Heart right ventricle (tissue), 16 donors: ENCODE data around the gene EYS. TPM values are rescaled to one million over a fixed set of nuclear protein-coding genes. Genes with fewer than 3 reads are reported as not detected.

Experiments used
- ATAC-seq, 8 donors: fragments of 200-7000 bp; cut with Tn5 transposase; one replicate each; pipeline ENCODE4 v1.9.1; 2020; ENCODE audit warnings: mild to moderate bottlenecking in 8 of 8, moderate library complexity in 8 of 8, moderate number of reproducible peaks in 1 of 8
- DNase-seq, 2 donors: peaks; one replicate each; pipeline ENCODE4 v3.0.0-alpha.2; 2020
- H3K27ac ChIP-seq, 10 donors: fragments of 200-600 bp; sonication (generic) in 2 of 10; one replicate each; pipeline versions ENCODE4 v1.5.0 to v1.8.0; 2020 to 2022; ENCODE audit warnings: mild to moderate bottlenecking in 3 of 10
- H3K27me3 ChIP-seq, 7 donors: fragments of 200-600 bp; one replicate each; pipeline ENCODE4 v1.8.0; 2021 to 2022; ENCODE audit warnings: mild to moderate bottlenecking in 2 of 7
- H3K36me3 ChIP-seq, 9 donors: fragments of 200-600 bp; sonication (generic) in 1 of 9; one replicate each; pipeline versions ENCODE4 v1.5.0 to v1.8.0; 2020 to 2022; ENCODE audit warnings: mild to moderate bottlenecking in 2 of 9
- H3K4me1 ChIP-seq, 9 donors: fragments of 200-600 bp; sonication (generic) in 1 of 9; one replicate each; pipeline versions ENCODE4 v1.5.0 to v1.8.0; 2020 to 2022; ENCODE audit warnings: mild to moderate bottlenecking in 4 of 9
- H3K4me3 ChIP-seq, 10 donors: fragments of 200-600 bp; sonication (generic) in 2 of 10; one replicate each; pipeline versions ENCODE4 v1.5.0 to v1.8.0; 2020 to 2022; ENCODE audit warnings: mild to moderate bottlenecking in 7 of 10, moderate library complexity in 2 of 10
- H3K9me3 ChIP-seq, 11 donors: fragments of 200-600 bp in 10 of 11; sonication (generic) in 2 of 11; one replicate each; pipeline versions ENCODE4 v1.5.0 to v1.8.0; 2013 to 2022; ENCODE audit warnings: mild to moderate bottlenecking in 2 of 11, control low read depth in 1 of 11, moderate library complexity in 1 of 11
- WGBS, 2 donors: extraction: QIAGEN DNeasy Blood & Tissue Kit; methylation state at CpG; one replicate each; pipeline ENCODE4 v1.1.7; 2013; ENCODE audit warnings: inconsistent platforms in 1 of 2; 5-methylcytosine and 5-hydroxymethylcytosine counted together
- intact Hi-C, 10 donors: fragments of 100-400 bp; cut with DNase I; formaldehyde crosslinking; loops; one replicate each; pipeline versions ENCODE4 v1.11.1 to v1.14.2; 2022
- polyA plus RNA-seq, 2 donors: library from polyadenylated mRNA; stranded (reverse); fragments of 200-250 nt; gene quantifications; one replicate each; pipeline ENCODE4 v1.2.3, GENCODE V29; 2013
- total RNA-seq, 10 donors: library from RNA; stranded (reverse); fragmentation: NEBNext Ultra II Directional in 3 of 10; extraction: Animal tissue kit (Norgen Biotek cat#: 25700) in 3 of 10; gene quantifications; one replicate each; pipeline versions ENCODE4 v1.2.1 to v1.2.4, GENCODE V29; 2021 to 2023
- TF ChIP-seq, protein P1 (sequence below), 9 donors: fragments of 200-600 bp; sonication (generic) in 2 of 9; IDR thresholded peaks; one replicate each; pipeline versions ENCODE4 v1.5.0 to v1.8.0; 2021 to 2022; ENCODE audit warnings: antibody characterized with exemption in 9 of 9, mild to moderate bottlenecking in 5 of 9, moderate library complexity in 1 of 9
- donor health status: Arrhythmogenic right ventricular cardiomyopathy.
- donor health status: ischemic (EF 13 %, LVEDD 7.1; RV severe dilation, severe dysfunction).
- donor health status: healthy with polysubstance abuse.
- donor health status: DM: no; HTN: yes; CAD: no.
- donor health status: DM: no; HTN: no; CAD: no.
- donor health status: ischemic (EF 25% LVEDD 6.9; RV normal size, moderate dysfunction).
- donor health status: ischemic (EF 25% LVEDD 5.7; RV mildly dilated, moderate dysfunction).
- donor health status: healthy.
- donor health status: DM: yes; HTN: yes; CAD: no.
- donor health status: Ischemic cardiomyopathy.
- donor health status: ischemic (EF 35%, LVEDD 5.7; RV mildly dilated, moderate dysfunction).
- donor health status: nonischemic (EF 11% LVEDD 7.7; RV severe dilation, severe dysfunction).
- donor health status: DM: yes; HTN: yes; CAD: no.
- donor health status: PGD.
- donor health status: ischemic (EF 29% LVEDD 5.4; RV normal size, mild dysfunction).
- donor health status: nonischemic (EF 23%, LVEDD 6.1; RV moderate dilation, normal function).

The EYS gene
- total and polyA plus RNA-seq, 12 donors = 0.02 to 0.40 (median 0.18) TPM; not detected in 8

DNA sequence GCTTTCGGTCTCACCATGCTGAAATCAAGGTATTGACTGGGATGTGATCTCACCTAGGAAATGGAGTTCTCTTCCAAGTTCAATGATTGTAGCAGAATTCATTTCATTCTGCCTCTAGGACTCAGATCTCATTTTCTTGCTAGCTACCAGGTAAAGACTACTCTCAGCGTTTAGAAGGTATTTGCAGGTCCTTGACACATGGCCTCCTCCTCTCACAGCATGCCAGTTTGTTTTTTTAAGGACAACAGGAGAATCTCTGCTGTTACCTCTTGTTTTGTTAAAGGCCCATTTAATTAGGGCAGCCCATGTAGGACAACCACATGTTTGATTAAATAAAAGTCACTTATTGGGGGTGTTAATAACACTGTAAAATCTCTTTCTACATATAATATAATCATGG lies 757.8 kb downstream of the EYS start:
- TF ChIP-seq, protein P1, sequence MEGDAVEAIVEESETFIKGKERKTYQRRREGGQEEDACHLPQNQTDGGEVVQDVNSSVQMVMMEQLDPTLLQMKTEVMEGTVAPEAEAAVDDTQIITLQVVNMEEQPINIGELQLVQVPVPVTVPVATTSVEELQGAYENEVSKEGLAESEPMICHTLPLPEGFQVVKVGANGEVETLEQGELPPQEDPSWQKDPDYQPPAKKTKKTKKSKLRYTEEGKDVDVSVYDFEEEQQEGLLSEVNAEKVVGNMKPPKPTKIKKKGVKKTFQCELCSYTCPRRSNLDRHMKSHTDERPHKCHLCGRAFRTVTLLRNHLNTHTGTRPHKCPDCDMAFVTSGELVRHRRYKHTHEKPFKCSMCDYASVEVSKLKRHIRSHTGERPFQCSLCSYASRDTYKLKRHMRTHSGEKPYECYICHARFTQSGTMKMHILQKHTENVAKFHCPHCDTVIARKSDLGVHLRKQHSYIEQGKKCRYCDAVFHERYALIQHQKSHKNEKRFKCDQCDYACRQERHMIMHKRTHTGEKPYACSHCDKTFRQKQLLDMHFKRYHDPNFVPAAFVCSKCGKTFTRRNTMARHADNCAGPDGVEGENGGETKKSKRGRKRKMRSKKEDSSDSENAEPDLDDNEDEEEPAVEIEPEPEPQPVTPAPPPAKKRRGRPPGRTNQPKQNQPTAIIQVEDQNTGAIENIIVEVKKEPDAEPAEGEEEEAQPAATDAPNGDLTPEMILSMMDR (IDR thresholded peaks at IDR 0.05) = no peak
- H3K27ac ChIP-seq = no peak overlapping the region
- no peaks in the 10 kb centered on the region for H3K9me3 ChIP-seq
- no peaks in the 10 kb centered on the region for H3K36me3 ChIP-seq
- intact Hi-C loops = no loop called here
- DNase-seq = no peak
- H3K4me1 ChIP-seq = no peaks in the 10 kb centered on the region
- H3K4me3 ChIP-seq = no peak overlapping the region
- 56 to 58% methylated on average over 2 of the region's 2 CpGs for WGBS, 2 donors
- no peaks in the 10 kb centered on the region for H3K27me3 ChIP-seq
- no peak for ATAC-seq

DNA sequence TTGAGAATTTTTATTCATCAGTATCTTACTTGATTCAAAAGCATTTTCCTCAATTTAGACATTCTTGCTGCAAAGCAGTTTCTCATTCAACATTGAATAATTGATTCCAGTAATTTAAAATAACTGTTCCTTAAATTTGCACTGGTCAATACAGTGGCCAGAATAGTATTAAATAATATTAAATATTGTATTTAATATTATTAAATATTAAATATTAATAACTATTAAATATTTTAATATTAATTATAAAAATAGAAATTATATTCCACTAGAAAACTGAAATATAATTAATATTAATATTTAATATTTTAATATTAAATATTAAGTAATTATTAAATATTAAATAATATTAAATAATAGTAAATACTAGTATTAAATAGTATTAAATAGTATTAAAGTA lies 758.8 kb downstream of the EYS start:
- no peaks in the 10 kb centered on the region for H3K9me3 ChIP-seq
- ATAC-seq = no peak
- H3K4me3 ChIP-seq = no peak overlapping the region
- DNase-seq = no peak
- TF ChIP-seq, protein P1 (IDR thresholded peaks at IDR 0.05) = no peak
- H3K27ac ChIP-seq = no peak overlapping the region
- H3K4me1 ChIP-seq = no peaks in the 10 kb centered on the region
- no peaks in the 10 kb centered on the region for H3K27me3 ChIP-seq
- intact Hi-C loops = no loop called here
- no peaks in the 10 kb centered on the region for H3K36me3 ChIP-seq

DNA sequence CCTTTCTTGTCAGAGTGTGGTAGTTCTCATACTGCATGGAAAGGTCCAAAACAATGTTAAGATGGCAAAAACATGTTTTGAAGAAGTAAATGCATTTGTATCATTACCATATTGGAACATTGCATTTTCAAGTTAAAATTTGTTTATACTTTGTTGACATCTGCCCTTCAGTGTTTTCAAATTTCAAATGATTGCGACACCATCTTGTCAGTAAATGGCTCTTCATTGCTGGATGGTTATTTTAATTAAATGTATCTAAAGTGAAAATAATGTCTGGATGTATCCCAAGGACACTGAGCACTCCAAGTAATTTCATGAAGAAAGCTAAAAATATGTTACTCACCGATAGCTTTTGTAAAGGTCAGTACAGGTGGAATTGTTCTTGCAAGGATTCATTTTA lies 761.6 kb downstream of the EYS start:
- TF ChIP-seq, protein P1 (IDR thresholded peaks at IDR 0.05) = no peak
- 87 to 91% methylated on average over 2 of the region's 2 CpGs for WGBS, 2 donors
- Histone ChIP-seq H3K4me3 (no peak overlapping the region), H3K9me3 (peaks cover 0 to 5% (median 0%) of the 10 kb centered on the region in 11 donors), H3K27ac (no peak overlapping the region), H3K36me3 (no peaks in the 10 kb centered on the region), H3K4me1 (no peaks in the 10 kb centered on the region), H3K27me3 (no peaks in the 10 kb centered on the region)
- ATAC-seq = no peak
- no peak for DNase-seq
- intact Hi-C loops = no loop called here

DNA sequence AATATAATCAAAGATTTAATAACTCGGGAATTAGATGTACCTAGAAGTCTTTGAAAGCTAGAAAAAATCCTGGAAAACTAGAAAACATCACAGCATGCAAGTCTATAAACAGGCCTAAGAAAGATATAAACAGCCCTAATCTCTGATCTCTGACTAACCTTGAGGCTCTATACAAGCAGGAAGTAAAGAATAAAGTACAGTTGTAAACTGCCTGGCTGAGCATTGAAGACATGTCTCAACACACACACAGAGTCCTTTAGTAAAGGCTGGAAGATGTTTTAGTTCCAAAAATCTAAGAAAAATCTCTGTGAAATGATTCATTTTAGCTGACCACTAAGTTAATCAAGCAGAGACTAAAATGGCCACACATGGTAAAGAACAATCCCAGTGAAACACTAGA lies 774.5 kb downstream of the EYS start:
- 83 to 89% methylated on average over 1 of the region's 1 CpG for WGBS, 2 donors
- Histone ChIP-seq H3K9me3 (peaks cover 0 to 8% (median 0%) of the 10 kb centered on the region in 11 donors), H3K36me3 (no peaks in the 10 kb centered on the region), H3K27me3 (no peaks in the 10 kb centered on the region), H3K4me1 (no peaks in the 10 kb centered on the region), H3K4me3 (no peak overlapping the region), H3K27ac (no peak overlapping the region)
- DNase-seq = no peak
- intact Hi-C loops = no loop called here
- no peak for ATAC-seq
- TF ChIP-seq, protein P1 (IDR thresholded peaks at IDR 0.05) = no peak

DNA sequence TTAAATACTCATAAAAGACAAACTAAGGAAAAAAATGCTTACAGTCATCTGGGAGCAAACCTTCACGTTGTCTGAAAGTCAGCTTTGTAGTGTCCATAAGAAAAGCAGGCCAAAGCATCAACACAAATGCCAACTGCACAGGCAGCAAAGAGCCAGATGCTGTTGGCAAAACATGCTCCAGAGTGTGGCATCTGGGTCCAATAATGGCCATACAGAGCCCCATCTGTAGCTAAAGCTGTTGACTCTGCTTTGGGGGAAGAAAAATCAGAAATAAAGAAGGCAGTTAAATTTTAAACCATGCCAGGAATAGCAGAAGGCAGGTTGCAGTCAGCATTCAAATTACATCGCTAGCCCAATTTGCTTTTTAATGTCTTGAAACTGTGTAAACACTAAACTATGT lies 776.3 kb downstream of the EYS start:
- TF ChIP-seq, protein P1 (IDR thresholded peaks at IDR 0.05) = no peak
- no peaks in the 10 kb centered on the region for H3K4me1 ChIP-seq
- no peaks in the 10 kb centered on the region for H3K36me3 ChIP-seq
- no peaks in the 10 kb centered on the region for H3K27me3 ChIP-seq
- DNase-seq = no peak
- H3K9me3 ChIP-seq = peaks cover 0 to 8% (median 0%) of the 10 kb centered on the region in 11 donors
- intact Hi-C loops = no loop called here
- 78 to 80% methylated on average over 2 of the region's 2 CpGs for WGBS, 2 donors
- no peak overlapping the region for H3K4me3 ChIP-seq
- H3K27ac ChIP-seq = no peak overlapping the region
- no peak for ATAC-seq
